HEK293 (cell line): ENCODE results near the gene FAM78A.

Experiments
- CTCF ChIA-PET: fragments of 350-600 bp; formaldehyde crosslinking; extraction: SDS; loops from one replicate; lab custom pipeline; 2021; ENCODE audit warnings: antibody characterized with exemption; lab: Yijun Ruan, JAX
- POLR2A ChIA-PET: fragments of 300-600 bp; formaldehyde crosslinking; extraction: SDS; loops from one replicate; lab custom pipeline; 2020; ENCODE audit warnings: antibody characterized with exemption, inconsistent platforms; lab: Yijun Ruan, JAX
- H3K27ac ChIP-seq: fragments of 200-500 bp; sonication (Bioruptor generic); 2 replicates; pipeline ENCODE4 v1.5.1; 2014; ENCODE audit warnings: low read depth, low read length, control low read depth, inconsistent platforms; ENCODE audit errors: extremely low read depth
- H3K36me3 ChIP-seq, 2 experiments: fragments of 200-500 bp in 1 of 2; sonication (Bioruptor generic) in 1 of 2; 1 replicate in 1 of 2; 2 replicates in 1 of 2; pipeline ENCODE4 v1.5.1; 2014 to 2017; ENCODE audit warnings: inconsistent platforms in 2 of 2, low read length in 2 of 2; ENCODE audit not compliant: control insufficient read depth in 2 of 2, insufficient read depth in 1 of 2
- H3K4me1 ChIP-seq: fragments of 200-500 bp; sonication (Bioruptor generic); 2 replicates; pipeline ENCODE4 v1.5.1; 2014; ENCODE audit warnings: mild to moderate bottlenecking, low read length, inconsistent platforms; ENCODE audit not compliant: control insufficient read depth, insufficient read depth
- H3K4me3 ChIP-seq: 2 replicates; pipeline ENCODE4 v1.5.1; 2011; ENCODE audit warnings: low read depth, mild to moderate bottlenecking, control low read depth, low read length, moderate library complexity
- H3K9me3 ChIP-seq: fragments of 200-500 bp; sonication (Bioruptor generic); 2 replicates; pipeline ENCODE4 v1.5.1; 2014; ENCODE audit warnings: low read depth, low read length, inconsistent platforms; ENCODE audit not compliant: control insufficient read depth, insufficient read depth
- FEZF1 ChIP-seq: fragments of 450-650 bp; formaldehyde crosslinking; IDR thresholded peaks from 2 replicates; pipeline ENCODE4 v1.5.1; 2016; ENCODE audit warnings: missing biosample characterization, missing genetic modification characterization
- HOXC10 ChIP-seq: sonication (generic); formaldehyde crosslinking; IDR thresholded peaks from 2 replicates; pipeline ENCODE4 v1.8.1; 2023; ENCODE audit warnings: mild to moderate bottlenecking, missing genetic modification reagents
- SCRT1 ChIP-seq: fragments of 450-650 bp; formaldehyde crosslinking; IDR thresholded peaks from 2 replicates; pipeline ENCODE4 v1.5.1; 2016; ENCODE audit warnings: missing biosample characterization, missing genetic modification characterization, borderline replicate concordance
- SCRT2 ChIP-seq: fragments of 450-650 bp; formaldehyde crosslinking; IDR thresholded peaks from 2 replicates; pipeline ENCODE4 v1.5.1; 2016; ENCODE audit warnings: missing biosample characterization, missing genetic modification characterization
- WT1 ChIP-seq: fragments of 450-650 bp; formaldehyde crosslinking; IDR thresholded peaks from 2 replicates; pipeline ENCODE4 v1.5.1; 2016; ENCODE audit warnings: missing biosample characterization, missing genetic modification characterization
- ZBTB7A ChIP-seq: fragments of 450-650 bp; formaldehyde crosslinking; IDR thresholded peaks from 2 replicates; pipeline ENCODE4 v1.5.1; 2016; ENCODE audit warnings: low read depth, missing biosample characterization, missing genetic modification characterization
- ZBTB8A ChIP-seq: fragments of 450-650 bp; formaldehyde crosslinking; IDR thresholded peaks from 2 replicates; pipeline ENCODE4 v1.5.1; 2016; ENCODE audit warnings: missing biosample characterization, missing genetic modification characterization
- ZFP41 ChIP-seq: fragments of 450-650 bp; formaldehyde crosslinking; IDR thresholded peaks from 2 replicates; pipeline ENCODE4 v1.5.1; 2016; ENCODE audit warnings: missing biosample characterization, missing genetic modification characterization, borderline replicate concordance
- ZNF10 ChIP-seq: fragments of 450-650 bp; formaldehyde crosslinking; IDR thresholded peaks from 2 replicates; pipeline ENCODE4 v1.5.1; 2017; ENCODE audit warnings: missing biosample characterization, missing genetic modification characterization
- ZNF146 ChIP-seq: fragments of 450-650 bp; formaldehyde crosslinking; IDR thresholded peaks from 2 replicates; pipeline ENCODE4 v1.5.1; 2016; ENCODE audit warnings: missing biosample characterization, missing genetic modification characterization
- ZNF19 ChIP-seq: fragments of 450-650 bp; formaldehyde crosslinking; IDR thresholded peaks from 2 replicates; pipeline ENCODE4; 2016; ENCODE audit warnings: missing biosample characterization, missing genetic modification characterization, low read depth
- ZNF211 ChIP-seq: fragments of 450-650 bp; formaldehyde crosslinking; IDR thresholded peaks from 2 replicates; pipeline ENCODE4 v1.5.1; 2016; ENCODE audit warnings: low read depth, missing biosample characterization, missing genetic modification characterization
- ZNF214 ChIP-seq: fragments of 450-650 bp; formaldehyde crosslinking; IDR thresholded peaks from 2 replicates; pipeline ENCODE4 v1.5.1; 2017; ENCODE audit warnings: missing biosample characterization, mild to moderate bottlenecking, missing genetic modification characterization, borderline replicate concordance
- ZNF501 ChIP-seq: fragments of 450-650 bp; formaldehyde crosslinking; IDR thresholded peaks from 2 replicates; pipeline ENCODE4 v1.5.1; 2016; ENCODE audit warnings: missing biosample characterization, missing genetic modification characterization
- ZNF530 ChIP-seq: fragments of 450-650 bp; formaldehyde crosslinking; IDR thresholded peaks from 2 replicates; pipeline ENCODE4 v1.5.1; 2016; ENCODE audit warnings: low read depth, missing biosample characterization, missing genetic modification characterization
- ZNF571 ChIP-seq: fragments of 450-650 bp; formaldehyde crosslinking; IDR thresholded peaks from 2 replicates; pipeline ENCODE4 v1.5.0; 2017; ENCODE audit warnings: missing biosample characterization, missing genetic modification characterization
- ZNF660 ChIP-seq: fragments of 450-650 bp; IDR thresholded peaks from 2 replicates; pipeline ENCODE4 v1.5.1; 2018; ENCODE audit warnings: missing biosample characterization, mild to moderate bottlenecking, missing genetic modification characterization
- ZNF707 ChIP-seq: fragments of 450-650 bp; formaldehyde crosslinking; IDR thresholded peaks from 2 replicates; pipeline ENCODE4 v1.5.1; 2016; ENCODE audit warnings: missing biosample characterization, missing genetic modification characterization
- ZNF830 ChIP-seq: fragments of 450-650 bp; IDR thresholded peaks from 2 replicates; pipeline ENCODE4 v1.5.0; 2018; ENCODE audit warnings: missing biosample characterization, missing genetic modification characterization, low read depth, mild to moderate bottlenecking, moderate library complexity
- TF ChIP-seq, protein P1 (sequence below): fragments of 450-650 bp; formaldehyde crosslinking; IDR thresholded peaks from 2 replicates; pipeline ENCODE4 v1.5.1; 2017; ENCODE audit warnings: missing biosample characterization, mild to moderate bottlenecking, missing genetic modification characterization, moderate library complexity
- TF ChIP-seq, protein P2 (sequence below): fragments of 450-650 bp; IDR thresholded peaks from 2 replicates; pipeline ENCODE4 v1.5.1; 2018; ENCODE audit warnings: missing biosample characterization, mild to moderate bottlenecking, missing genetic modification characterization
- TF ChIP-seq, protein P3 (sequence below): fragments of 450-650 bp; formaldehyde crosslinking; IDR thresholded peaks from 2 replicates; pipeline ENCODE4 v1.5.1; 2016; ENCODE audit warnings: missing biosample characterization, missing genetic modification characterization
- TF ChIP-seq, protein P4 (sequence below): fragments of 450-650 bp; formaldehyde crosslinking; IDR thresholded peaks from 2 replicates; pipeline ENCODE4; 2016; ENCODE audit warnings: missing biosample characterization, missing genetic modification characterization
- TF ChIP-seq, protein P5 (sequence below): fragments of 450-650 bp; formaldehyde crosslinking; IDR thresholded peaks from 2 replicates; pipeline ENCODE4 v1.5.1; 2016; ENCODE audit warnings: missing biosample characterization, missing genetic modification characterization

The FAM78A gene

DNA sequence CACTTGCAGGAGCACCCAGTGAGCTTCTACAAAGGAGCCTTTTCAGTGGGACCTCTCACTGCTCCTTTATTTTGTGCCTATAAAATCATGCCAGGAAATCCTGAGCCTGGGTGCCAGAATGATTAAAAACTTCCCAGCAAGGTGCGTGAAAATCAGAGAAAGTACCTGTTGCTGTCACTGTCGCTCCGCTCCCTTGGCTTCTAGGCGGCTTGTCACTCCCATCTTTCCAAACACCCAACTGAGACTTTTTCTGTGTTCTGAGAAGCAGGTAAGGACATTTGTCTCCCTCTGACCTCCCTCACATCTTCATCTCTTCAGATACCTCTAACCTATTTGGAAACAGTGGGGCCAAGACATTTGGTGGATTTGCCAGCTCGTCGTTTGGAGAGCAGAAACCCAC is 53.9 kb downstream of the FAM78A start:
- H3K9me3 ChIP-seq: no peaks in the 10 kb centered on the region
- CTCF ChIA-PET: no interaction called here
- H3K4me1 ChIP-seq: peaks cover 13% of the 10 kb centered on the region
- H3K27ac ChIP-seq: no peak overlapping the region
- peaks cover 0 to 36% of the 10 kb centered on the region in 2 experiments; a peak in 1 of 3 replicates for H3K36me3 ChIP-seq
- POLR2A ChIA-PET: no interaction called here
- no peak overlapping the region for H3K4me3 ChIP-seq
- no peak for TF ChIP-seq ZBTB7A (tag by site-specific recombination)
- TF ChIP-seq, protein P1, sequence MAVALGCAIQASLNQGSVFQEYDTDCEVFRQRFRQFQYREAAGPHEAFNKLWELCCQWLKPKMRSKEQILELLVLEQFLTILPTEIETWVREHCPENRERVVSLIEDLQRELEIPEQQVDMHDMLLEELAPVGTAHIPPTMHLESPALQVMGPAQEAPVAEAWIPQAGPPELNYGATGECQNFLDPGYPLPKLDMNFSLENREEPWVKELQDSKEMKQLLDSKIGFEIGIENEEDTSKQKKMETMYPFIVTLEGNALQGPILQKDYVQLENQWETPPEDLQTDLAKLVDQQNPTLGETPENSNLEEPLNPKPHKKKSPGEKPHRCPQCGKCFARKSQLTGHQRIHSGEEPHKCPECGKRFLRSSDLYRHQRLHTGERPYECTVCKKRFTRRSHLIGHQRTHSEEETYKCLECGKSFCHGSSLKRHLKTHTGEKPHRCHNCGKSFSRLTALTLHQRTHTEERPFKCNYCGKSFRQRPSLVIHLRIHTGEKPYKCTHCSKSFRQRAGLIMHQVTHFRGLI: no peak
- peak; percentile 69 for TF ChIP-seq SCRT2 (tag by site-specific recombination)
- TF ChIP-seq ZNF530: no peak
- no peak for TF ChIP-seq ZNF830 (tag by site-specific recombination)
- TF ChIP-seq SCRT1 (tag by site-specific recombination): 0 out of 2 replicates have a peak, but pooled peaks have one; percentile 42
- TF ChIP-seq, protein P2, sequence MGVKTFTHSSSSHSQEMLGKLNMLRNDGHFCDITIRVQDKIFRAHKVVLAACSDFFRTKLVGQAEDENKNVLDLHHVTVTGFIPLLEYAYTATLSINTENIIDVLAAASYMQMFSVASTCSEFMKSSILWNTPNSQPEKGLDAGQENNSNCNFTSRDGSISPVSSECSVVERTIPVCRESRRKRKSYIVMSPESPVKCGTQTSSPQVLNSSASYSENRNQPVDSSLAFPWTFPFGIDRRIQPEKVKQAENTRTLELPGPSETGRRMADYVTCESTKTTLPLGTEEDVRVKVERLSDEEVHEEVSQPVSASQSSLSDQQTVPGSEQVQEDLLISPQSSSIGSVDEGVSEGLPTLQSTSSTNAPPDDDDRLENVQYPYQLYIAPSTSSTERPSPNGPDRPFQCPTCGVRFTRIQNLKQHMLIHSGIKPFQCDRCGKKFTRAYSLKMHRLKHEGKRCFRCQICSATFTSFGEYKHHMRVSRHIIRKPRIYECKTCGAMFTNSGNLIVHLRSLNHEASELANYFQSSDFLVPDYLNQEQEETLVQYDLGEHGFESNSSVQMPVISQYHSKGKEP: no peak
- no peak for TF ChIP-seq ZNF214 (tag by site-specific recombination)

DNA sequence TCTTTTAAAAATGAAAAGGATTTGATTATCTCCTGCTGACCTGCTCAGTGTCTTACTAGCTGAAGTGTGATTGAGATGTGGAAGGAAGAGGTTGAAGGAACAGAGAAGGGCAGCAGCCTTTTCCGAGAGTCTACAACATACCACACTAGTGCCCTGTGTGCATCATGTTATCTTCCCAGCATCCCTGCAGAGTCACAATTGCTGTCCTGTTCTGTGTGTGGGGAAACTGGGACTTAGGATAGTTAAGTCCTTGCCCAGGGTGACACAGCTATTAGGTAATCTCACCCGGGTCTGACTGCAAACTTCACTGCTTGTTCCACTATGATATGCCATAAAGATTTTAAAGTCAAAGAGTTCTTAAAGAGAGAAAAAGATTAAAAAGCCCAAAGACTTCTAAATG is 55.8 kb downstream of the FAM78A start:
- H3K27ac ChIP-seq: no peak overlapping the region
- TF ChIP-seq HOXC10 (CRISPR knock-in tag) (no peak), ZNF707 (tag by site-specific recombination) (no peak), ZNF660 (tag by site-specific recombination) (no peak), ZNF10 (no peak), ZNF211 (no peak), WT1 (tag by site-specific recombination) (no peak), FEZF1 (tag by site-specific recombination) (no peak), ZBTB8A (tag by site-specific recombination) (no peak), ZNF146 (tag by site-specific recombination) (no peak), ZNF571 (no peak), ZFP41 (no peak), ZNF19 (tag by site-specific recombination) (no peak), ZNF501 (no peak)
- TF ChIP-seq, protein P3, sequence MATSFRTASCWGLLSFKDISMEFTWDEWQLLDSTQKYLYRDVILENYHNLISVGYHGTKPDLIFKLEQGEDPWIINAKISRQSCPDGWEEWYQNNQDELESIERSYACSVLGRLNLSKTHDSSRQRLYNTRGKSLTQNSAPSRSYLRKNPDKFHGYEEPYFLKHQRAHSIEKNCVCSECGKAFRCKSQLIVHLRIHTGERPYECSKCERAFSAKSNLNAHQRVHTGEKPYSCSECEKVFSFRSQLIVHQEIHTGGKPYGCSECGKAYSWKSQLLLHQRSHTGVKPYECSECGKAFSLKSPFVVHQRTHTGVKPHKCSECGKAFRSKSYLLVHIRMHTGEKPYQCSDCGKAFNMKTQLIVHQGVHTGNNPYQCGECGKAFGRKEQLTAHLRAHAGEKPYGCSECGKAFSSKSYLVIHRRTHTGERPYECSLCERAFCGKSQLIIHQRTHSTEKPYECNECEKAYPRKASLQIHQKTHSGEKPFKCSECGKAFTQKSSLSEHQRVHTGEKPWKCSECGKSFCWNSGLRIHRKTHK (tag by site-specific recombination): no peak
- TF ChIP-seq, protein P4, sequence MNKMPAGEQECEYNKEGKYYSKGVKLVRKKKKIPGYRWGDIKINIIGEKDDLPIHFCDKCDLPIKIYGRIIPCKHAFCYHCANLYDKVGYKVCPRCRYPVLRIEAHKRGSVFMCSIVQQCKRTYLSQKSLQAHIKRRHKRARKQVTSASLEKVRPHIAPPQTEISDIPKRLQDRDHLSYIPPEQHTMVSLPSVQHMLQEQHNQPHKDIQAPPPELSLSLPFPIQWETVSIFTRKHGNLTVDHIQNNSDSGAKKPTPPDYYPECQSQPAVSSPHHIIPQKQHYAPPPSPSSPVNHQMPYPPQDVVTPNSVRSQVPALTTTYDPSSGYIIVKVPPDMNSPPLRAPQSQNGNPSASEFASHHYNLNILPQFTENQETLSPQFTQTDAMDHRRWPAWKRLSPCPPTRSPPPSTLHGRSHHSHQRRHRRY (tag by site-specific recombination): no peak
- TF ChIP-seq, protein P5, sequence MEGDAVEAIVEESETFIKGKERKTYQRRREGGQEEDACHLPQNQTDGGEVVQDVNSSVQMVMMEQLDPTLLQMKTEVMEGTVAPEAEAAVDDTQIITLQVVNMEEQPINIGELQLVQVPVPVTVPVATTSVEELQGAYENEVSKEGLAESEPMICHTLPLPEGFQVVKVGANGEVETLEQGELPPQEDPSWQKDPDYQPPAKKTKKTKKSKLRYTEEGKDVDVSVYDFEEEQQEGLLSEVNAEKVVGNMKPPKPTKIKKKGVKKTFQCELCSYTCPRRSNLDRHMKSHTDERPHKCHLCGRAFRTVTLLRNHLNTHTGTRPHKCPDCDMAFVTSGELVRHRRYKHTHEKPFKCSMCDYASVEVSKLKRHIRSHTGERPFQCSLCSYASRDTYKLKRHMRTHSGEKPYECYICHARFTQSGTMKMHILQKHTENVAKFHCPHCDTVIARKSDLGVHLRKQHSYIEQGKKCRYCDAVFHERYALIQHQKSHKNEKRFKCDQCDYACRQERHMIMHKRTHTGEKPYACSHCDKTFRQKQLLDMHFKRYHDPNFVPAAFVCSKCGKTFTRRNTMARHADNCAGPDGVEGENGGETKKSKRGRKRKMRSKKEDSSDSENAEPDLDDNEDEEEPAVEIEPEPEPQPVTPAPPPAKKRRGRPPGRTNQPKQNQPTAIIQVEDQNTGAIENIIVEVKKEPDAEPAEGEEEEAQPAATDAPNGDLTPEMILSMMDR (tag by site-specific recombination): no peak
- H3K9me3 ChIP-seq: no peaks in the 10 kb centered on the region
- ChIA-PET POLR2A (interaction anchor here (0.7 kb wide), 1 partner anchor 136 kb away, joined by 3 read pairs; no protein-coding TSS in a partner anchor), CTCF (interaction anchor here (1.2 kb wide), 1 partner anchor 42 kb away, joined by 3 read pairs; no protein-coding TSS in a partner anchor)
- no peak overlapping the region for H3K4me3 ChIP-seq
- H3K4me1 ChIP-seq: no peaks in the 10 kb centered on the region
- H3K36me3 ChIP-seq: peaks cover 0 to 44% of the 10 kb centered on the region in 2 experiments; a peak in 1 of 3 replicates
